SK-N-SH treated with all-trans-retinoic acid at 6 μM for 48 hours (cell line): Measurements from ENCODE around the gene NANOGP8.
"Not testable (repeated sequence)": the region's sequence is repeated elsewhere in the genome, so short reads cannot be mapped to it uniquely, and the experiment has no call there.

ENCODE experiments used
- ATAC-seq: fragments of 200-7000 bp; cut with Tn5 transposase; 3 replicates; pipeline ENCODE4 v1.9.1; 2020; ENCODE audit warnings: mild to moderate bottlenecking, moderate library complexity
- ARNTL ChIP-seq: fragments of 450-650 bp; formaldehyde crosslinking; IDR thresholded peaks from 2 replicates; pipeline ENCODE4 v1.5.0; 2020; ENCODE audit warnings: low read depth, mild to moderate bottlenecking, moderate library complexity, borderline replicate concordance
- BACH2 ChIP-seq: fragments of 250-450 bp; sonication (Bioruptor Pico); IDR thresholded peaks from 2 replicates; pipeline ENCODE4 v1.9.0; 2021; ENCODE audit warnings: mild to moderate bottlenecking, borderline replicate concordance
- CREB5 ChIP-seq: fragments of 250-450 bp; sonication (Bioruptor Pico); IDR thresholded peaks from 2 replicates; pipeline ENCODE4 v1.5.1; 2020; ENCODE audit warnings: low read depth, mild to moderate bottlenecking, moderate library complexity
- CSRNP3 ChIP-seq: fragments of 250-450 bp; sonication (Bioruptor Pico); IDR thresholded peaks from 2 replicates; pipeline ENCODE4 v1.5.1; 2021; ENCODE audit warnings: mild to moderate bottlenecking, moderate library complexity
- GLIS3 ChIP-seq: fragments of 250-450 bp; sonication (Bioruptor Pico); IDR thresholded peaks from 2 replicates; pipeline ENCODE4 v1.5.0; 2020; ENCODE audit warnings: mild to moderate bottlenecking, moderate library complexity
- ISL1 ChIP-seq: fragments of 250-450 bp; sonication (Bioruptor Pico); IDR thresholded peaks from 2 replicates; pipeline ENCODE4 v2.1.2; 2022; ENCODE audit warnings: mild to moderate bottlenecking, moderate library complexity
- OSR1 ChIP-seq: fragments of 250-450 bp; sonication (Bioruptor Pico); IDR thresholded peaks from 2 replicates; pipeline ENCODE4 v1.8.0; 2022; ENCODE audit warnings: moderate library complexity, mild to moderate bottlenecking, inconsistent platforms
- PATZ1 ChIP-seq: fragments of 250-450 bp; sonication (Bioruptor Pico); IDR thresholded peaks from 2 replicates; pipeline ENCODE4 v1.8.0; 2020; ENCODE audit warnings: mild to moderate bottlenecking, moderate library complexity, borderline replicate concordance
- POU6F1 ChIP-seq: fragments of 250-450 bp; sonication (Bioruptor Pico); IDR thresholded peaks from 2 replicates; pipeline ENCODE4 v1.8.0; 2021; ENCODE audit warnings: low read depth, mild to moderate bottlenecking, moderate library complexity, borderline replicate concordance
- PPARA ChIP-seq: fragments of 250-450 bp; sonication (Bioruptor Pico); IDR thresholded peaks from 2 replicates; pipeline ENCODE4 v1.5.0; 2020; ENCODE audit warnings: mild to moderate bottlenecking, borderline replicate concordance
- SNAI2 ChIP-seq: fragments of 250-450 bp; sonication (Bioruptor Pico); IDR thresholded peaks from 2 replicates; pipeline ENCODE4 v1.5.0; 2020; ENCODE audit warnings: mild to moderate bottlenecking, moderate library complexity
- TCF4 ChIP-seq: fragments of 250-450 bp; sonication (Bioruptor Pico); IDR thresholded peaks from 2 replicates; pipeline ENCODE4 v1.8.0; 2021; ENCODE audit warnings: mild to moderate bottlenecking, moderate library complexity, borderline replicate concordance
- TOX ChIP-seq: fragments of 250-450 bp; sonication (Bioruptor Pico); IDR thresholded peaks from 2 replicates; pipeline ENCODE4 v1.8.0; 2021; ENCODE audit warnings: mild to moderate bottlenecking, moderate library complexity, borderline replicate concordance
- TSHZ2 ChIP-seq: fragments of 250-450 bp; sonication (Bioruptor Pico); IDR thresholded peaks from 2 replicates; pipeline ENCODE4 v1.5.0; 2020; ENCODE audit warnings: mild to moderate bottlenecking, moderate library complexity
- ZC3H10 ChIP-seq: fragments of 250-450 bp; sonication (Bioruptor Pico); IDR thresholded peaks from 2 replicates; pipeline ENCODE4 v1.5.1; 2021; ENCODE audit warnings: mild to moderate bottlenecking, moderate library complexity
- ZFP3 ChIP-seq: fragments of 250-450 bp; sonication (Bioruptor Pico); IDR thresholded peaks from 2 replicates; pipeline ENCODE4 v1.5.0; 2020; ENCODE audit warnings: mild to moderate bottlenecking, moderate library complexity
- ZFP30 ChIP-seq: fragments of 450-650 bp; formaldehyde crosslinking; IDR thresholded peaks from 2 replicates; pipeline ENCODE4 v1.5.0; 2022; ENCODE audit warnings: mild to moderate bottlenecking, moderate library complexity
- ZNF565 ChIP-seq: fragments of 450-650 bp; formaldehyde crosslinking; conservative IDR thresholded peaks from 2 replicates; pipeline ENCODE4 v1.5.0; 2020; ENCODE audit warnings: low read depth, mild to moderate bottlenecking, moderate library complexity
- ZNF70 ChIP-seq: fragments of 450-650 bp; formaldehyde crosslinking; IDR thresholded peaks from 2 replicates; pipeline ENCODE4 v1.5.0; 2020; ENCODE audit warnings: mild to moderate bottlenecking, moderate library complexity
- ZNF8 ChIP-seq: fragments of 450-650 bp; formaldehyde crosslinking; IDR thresholded peaks from 2 replicates; pipeline ENCODE4 v1.5.0; 2020; ENCODE audit warnings: mild to moderate bottlenecking, moderate library complexity

The NANOGP8 gene

GRCh38 chr15:35088329-35088728 is 3.2 kb upstream of the NANOGP8 start:
- ATAC-seq: no peak

GRCh38 chr15:35087759-35088158 is 2.7 kb upstream of the NANOGP8 start:
- no peak for ATAC-seq
- TF ChIP-seq POU6F1 (no peak), ARNTL (CRISPR knock-in tag) (no peak), CSRNP3 (CRISPR knock-in tag) (no peak), TOX (CRISPR knock-in tag) (no peak), SNAI2 (CRISPR knock-in tag) (no peak), TSHZ2 (CRISPR knock-in tag) (no peak), PATZ1 (CRISPR knock-in tag) (no peak), ISL1 (no peak), BACH2 (CRISPR knock-in tag) (no peak), ZNF8 (no peak), OSR1 (CRISPR knock-in tag) (no peak)

More at GRCh38 chr15:35088329-35088728, 3.2 kb upstream of the NANOGP8 start:
- TF ChIP-seq PATZ1 (CRISPR knock-in tag) (no peak), PPARA (no peak), GLIS3 (CRISPR knock-in tag) (no peak), ZFP3 (no peak), ZNF8 (no peak), ZFP30 (CRISPR knock-in tag) (no peak), OSR1 (CRISPR knock-in tag) (no peak), SNAI2 (CRISPR knock-in tag) (no peak), CSRNP3 (CRISPR knock-in tag) (no peak), CREB5 (no peak), ZNF70 (CRISPR knock-in tag) (no peak), ZNF565 (CRISPR knock-in tag) (no peak), ZC3H10 (CRISPR knock-in tag) (no peak), ISL1 (no peak), TCF4 (no peak), BACH2 (CRISPR knock-in tag) (no peak)

GRCh38 chr15:35082371-35083348 is 2.4 kb downstream of the NANOGP8 start:
- not testable (repeated sequence) for ATAC-seq

GRCh38 chr15:35081626-35082365 is 3.3 kb downstream of the NANOGP8 start:
- not testable (repeated sequence) for ATAC-seq
